Measurements from ENCODE around the gene LSM6. TPM values are rescaled to one million over a fixed set of nuclear protein-coding genes. Genes with fewer than 3 reads are reported as not detected.

Gene LSM6
- total RNA-seq, 1 experiment from 2014 or later: 76.3 TPM

DNA sequence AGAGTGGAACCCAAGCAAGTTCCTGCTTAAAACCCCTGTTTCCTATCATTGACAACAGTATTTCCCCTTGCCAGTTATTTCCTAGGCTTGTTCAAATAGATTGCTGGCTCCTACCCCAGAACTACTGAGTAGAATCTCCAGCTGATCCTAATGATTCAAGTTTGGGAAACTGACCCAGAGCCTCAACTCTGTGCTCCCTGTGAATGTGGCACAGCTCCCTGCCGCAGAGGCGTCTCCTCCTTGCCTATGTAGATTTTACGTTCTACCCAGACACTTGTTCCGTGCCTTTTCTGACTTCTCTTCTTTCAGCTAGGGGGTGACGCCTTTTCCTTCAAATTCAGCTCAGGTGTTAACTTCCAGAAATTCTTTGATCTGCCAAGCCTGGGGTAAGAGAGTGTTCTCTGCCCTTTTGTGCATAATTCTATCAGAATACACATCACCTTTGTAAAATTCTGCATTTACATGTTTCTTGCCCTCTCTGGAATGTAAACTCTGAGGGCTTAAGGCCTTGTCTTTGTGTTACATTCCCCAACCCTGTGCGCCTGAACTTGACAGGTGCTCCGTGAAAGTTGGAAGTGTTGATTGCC lies 4.4 kb downstream of the LSM6 start:
- DNase-seq (no peak), ATAC-seq (no peak)
- POLR2A ChIA-PET (ENCODE audit: unreplicated experiment): no interaction called here
- Histone ChIP-seq H3K4me1 (ENCODE audit: insufficient read depth, low read length) (peaks cover 14% of the 10 kb centered on the region), H3K9me2 (replicated peaks; ENCODE audit: low read length) (no peaks in the 10 kb centered on the region), H3K36me3 (ENCODE audit: low read depth, low read length) (0 out of 2 replicates have a peak, but pooled peaks cover 2% of the 10 kb centered on the region), H3K27me3 (ENCODE audit: low read length) (no peaks in the 10 kb centered on the region), H3K79me2 (ENCODE audit: low read length) (peaks cover 70% of the 10 kb centered on the region), H3K9me3 (ENCODE audit: low read length) (no peaks in the 10 kb centered on the region), H2AFZ (ENCODE audit: low read length) (no peak overlapping the region), H3K4me3 (ENCODE audit: low read length) (no peak overlapping the region), H3K4me2 (ENCODE audit: low read length) (no peak overlapping the region), H3F3A (ENCODE audit: low read length, unreplicated experiment) (no peaks in the 10 kb centered on the region), H4K20me1 (ENCODE audit: low read length) (no peaks in the 10 kb centered on the region), H3K9ac (ENCODE audit: low read length) (no peak overlapping the region), H3K27ac (ENCODE audit: low read length) (no peak overlapping the region)
- TF ChIP-seq, protein P1, sequence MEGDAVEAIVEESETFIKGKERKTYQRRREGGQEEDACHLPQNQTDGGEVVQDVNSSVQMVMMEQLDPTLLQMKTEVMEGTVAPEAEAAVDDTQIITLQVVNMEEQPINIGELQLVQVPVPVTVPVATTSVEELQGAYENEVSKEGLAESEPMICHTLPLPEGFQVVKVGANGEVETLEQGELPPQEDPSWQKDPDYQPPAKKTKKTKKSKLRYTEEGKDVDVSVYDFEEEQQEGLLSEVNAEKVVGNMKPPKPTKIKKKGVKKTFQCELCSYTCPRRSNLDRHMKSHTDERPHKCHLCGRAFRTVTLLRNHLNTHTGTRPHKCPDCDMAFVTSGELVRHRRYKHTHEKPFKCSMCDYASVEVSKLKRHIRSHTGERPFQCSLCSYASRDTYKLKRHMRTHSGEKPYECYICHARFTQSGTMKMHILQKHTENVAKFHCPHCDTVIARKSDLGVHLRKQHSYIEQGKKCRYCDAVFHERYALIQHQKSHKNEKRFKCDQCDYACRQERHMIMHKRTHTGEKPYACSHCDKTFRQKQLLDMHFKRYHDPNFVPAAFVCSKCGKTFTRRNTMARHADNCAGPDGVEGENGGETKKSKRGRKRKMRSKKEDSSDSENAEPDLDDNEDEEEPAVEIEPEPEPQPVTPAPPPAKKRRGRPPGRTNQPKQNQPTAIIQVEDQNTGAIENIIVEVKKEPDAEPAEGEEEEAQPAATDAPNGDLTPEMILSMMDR (conservative IDR thresholded peaks at IDR 0.05; ENCODE audit: low read depth, low read length): no peak
- TF ChIP-seq EZH2phosphoT487 (IDR thresholded peaks at IDR 0.05; ENCODE audit: borderline replicate concordance, low read length): no peak
- no peak for TF ChIP-seq EZH2 (IDR thresholded peaks at IDR 0.05; ENCODE audit: low read length, unreplicated experiment)
- no TSS peak for BruUV-seq (replicated peaks)
- CTCF ChIA-PET: no interaction called here
- intact Hi-C loops (cut with micrococcal nuclease): loop anchor here (5.0 kb wide), 3 partner anchors 152 to 243 kb away; partner anchors contain the start of gene ZNF827

DNA sequence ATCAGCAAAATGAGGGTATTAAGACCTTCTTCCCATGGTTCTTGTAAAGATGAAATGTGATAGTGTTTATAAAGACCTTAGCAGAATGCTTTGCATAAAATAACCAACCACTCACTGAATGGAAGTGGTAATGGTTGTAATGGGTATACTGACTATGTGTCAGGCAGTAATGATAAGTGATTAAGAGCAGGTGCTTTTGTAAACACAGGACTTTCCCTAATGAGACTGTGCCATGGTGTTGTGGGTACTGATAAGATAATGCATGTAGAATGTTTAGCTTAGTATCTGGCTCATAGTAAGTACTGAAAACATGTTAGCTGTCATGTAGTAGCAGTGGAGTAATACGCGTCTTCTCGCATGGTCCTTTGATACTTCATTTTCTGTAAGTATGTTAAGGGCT lies 6.9 kb downstream of the LSM6 start:
- intact Hi-C loops (cut with micrococcal nuclease): loop anchor here (5.0 kb wide), 1 partner anchor 160 kb away; no protein-coding TSS in a partner anchor
- Histone ChIP-seq H4K20me1 (ENCODE audit: low read length) (no peaks in the 10 kb centered on the region), H3K79me2 (ENCODE audit: low read length) (peaks cover 51% of the 10 kb centered on the region), H3K9me2 (replicated peaks; ENCODE audit: low read length) (no peaks in the 10 kb centered on the region), H3K9me3 (ENCODE audit: low read length) (no peaks in the 10 kb centered on the region), H2AFZ (ENCODE audit: low read length) (no peak overlapping the region), H3K36me3 (ENCODE audit: low read depth, low read length) (peaks cover 15% of the 10 kb centered on the region), H3K4me1 (ENCODE audit: insufficient read depth, low read length) (no peaks in the 10 kb centered on the region), H3K27ac (ENCODE audit: low read length) (no peak overlapping the region), H3K4me2 (ENCODE audit: low read length) (no peak overlapping the region), H3F3A (ENCODE audit: low read length, unreplicated experiment) (no peaks in the 10 kb centered on the region), H3K27me3 (ENCODE audit: low read length) (no peaks in the 10 kb centered on the region), H3K4me3 (ENCODE audit: low read length) (no peak overlapping the region), H3K9ac (ENCODE audit: low read length) (no peak overlapping the region)
- ChIA-PET POLR2A (ENCODE audit: unreplicated experiment) (no interaction called here), CTCF (no interaction called here)
- BruUV-seq (replicated peaks): no TSS peak
- DNase-seq (no peak), ATAC-seq (no peak)
- TF ChIP-seq EZH2 (IDR thresholded peaks at IDR 0.05; ENCODE audit: low read length, unreplicated experiment) (no peak), EZH2phosphoT487 (IDR thresholded peaks at IDR 0.05; ENCODE audit: borderline replicate concordance, low read length) (no peak)
- TF ChIP-seq, protein P1 (conservative IDR thresholded peaks at IDR 0.05; ENCODE audit: low read depth, low read length): no peak

DNA sequence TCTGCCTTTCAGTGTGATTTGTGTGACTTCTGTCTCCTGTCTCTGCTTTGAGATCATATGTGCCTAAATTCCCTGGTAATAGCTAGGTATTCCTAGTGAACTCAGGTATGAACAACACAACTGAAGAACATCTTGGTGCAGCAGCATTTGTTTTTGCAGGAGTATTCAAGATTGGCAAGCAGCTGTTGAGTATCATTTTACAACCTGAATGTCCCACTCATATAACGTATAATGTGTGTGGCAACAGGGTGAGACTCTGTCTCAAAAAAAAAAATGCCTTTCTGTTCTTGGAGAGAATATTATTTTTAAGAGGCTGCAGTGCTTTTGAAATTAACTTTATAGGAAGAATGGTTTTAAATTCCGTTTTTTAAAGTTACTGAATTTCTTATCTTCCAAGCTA lies 7.7 kb downstream of the LSM6 start:
- no peaks in the 10 kb centered on the region for H3K9me2 ChIP-seq (replicated peaks; ENCODE audit: low read length)
- intact Hi-C loops (cut with micrococcal nuclease): loop anchor here (5.0 kb wide), 1 partner anchor 159 kb away; no protein-coding TSS in a partner anchor
- no peak overlapping the region for H3K4me2 ChIP-seq (ENCODE audit: low read length)
- no peaks in the 10 kb centered on the region for H3K9me3 ChIP-seq (ENCODE audit: low read length)
- no peaks in the 10 kb centered on the region for H3K4me1 ChIP-seq (ENCODE audit: insufficient read depth, low read length)
- no peak overlapping the region for H3K9ac ChIP-seq (ENCODE audit: low read length)
- DNase-seq (no peak), ATAC-seq (no peak)
- no peaks in the 10 kb centered on the region for H3F3A ChIP-seq (ENCODE audit: low read length, unreplicated experiment)
- CTCF ChIA-PET: no interaction called here
- no peak overlapping the region for H3K27ac ChIP-seq (ENCODE audit: low read length)
- H2AFZ ChIP-seq (ENCODE audit: low read length): no peak overlapping the region
- BruUV-seq (replicated peaks): no TSS peak
- peaks cover 18% of the 10 kb centered on the region for H3K36me3 ChIP-seq (ENCODE audit: low read depth, low read length)
- POLR2A ChIA-PET (ENCODE audit: unreplicated experiment): no interaction called here
- no peak overlapping the region for H3K4me3 ChIP-seq (ENCODE audit: low read length)
- H3K79me2 ChIP-seq (ENCODE audit: low read length): peaks cover 44% of the 10 kb centered on the region
- no peaks in the 10 kb centered on the region for H4K20me1 ChIP-seq (ENCODE audit: low read length)
- no peaks in the 10 kb centered on the region for H3K27me3 ChIP-seq (ENCODE audit: low read length)
- TF ChIP-seq, protein P1 (conservative IDR thresholded peaks at IDR 0.05; ENCODE audit: low read depth, low read length): no peak
- no peak for TF ChIP-seq EZH2phosphoT487 (IDR thresholded peaks at IDR 0.05; ENCODE audit: borderline replicate concordance, low read length)
- no peak for TF ChIP-seq EZH2 (IDR thresholded peaks at IDR 0.05; ENCODE audit: low read length, unreplicated experiment)
